Measurements from ENCODE around the gene ELOVL6.
"Not testable (repeated sequence)": the region's sequence is repeated elsewhere in the genome, so short reads cannot be mapped to it uniquely, and the experiment has no call there.

Gene ELOVL6

GRCh38 chr4:110157166-110157565 is 41.2 kb downstream of the ELOVL6 start:
- not testable (repeated sequence) for DNase-seq

- peak; percentile 7 for DNase-seq
These were observed 42.0 kb downstream of the ELOVL6 start for GRCh38 chr4:110156442-110156841.

GRCh38 chr4:110155654-110156053 is 42.8 kb downstream of the ELOVL6 start:
- peak; percentile 38 for DNase-seq

GRCh38 chr4:110154582-110154981 is 43.8 kb downstream of the ELOVL6 start:
- no peak for DNase-seq

- peak; percentile 21 for DNase-seq
These were observed 46.0 kb downstream of the ELOVL6 start for GRCh38 chr4:110152386-110152785.

- DNase-seq, result no peak
These were observed 49.3 kb downstream of the ELOVL6 start for GRCh38 chr4:110149089-110149488.

- DNase-seq, result no peak
These were observed 56.0 kb downstream of the ELOVL6 start for GRCh38 chr4:110142461-110142860.

- DNase-seq, result no peak
These were observed 58.6 kb downstream of the ELOVL6 start for GRCh38 chr4:110139815-110140214.

- DNase-seq, result no peak
These were observed 59.3 kb downstream of the ELOVL6 start for GRCh38 chr4:110139111-110139510.

GRCh38 chr4:110138551-110138950 is 59.9 kb downstream of the ELOVL6 start:
- no peak for DNase-seq

- no peak for DNase-seq
These were observed 60.6 kb downstream of the ELOVL6 start for GRCh38 chr4:110137829-110138228.

- DNase-seq, result no peak
These were observed 62.9 kb downstream of the ELOVL6 start for GRCh38 chr4:110135523-110135922.

GRCh38 chr4:110135076-110135475 is 63.3 kb downstream of the ELOVL6 start:
- DNase-seq, result no peak

- DNase-seq, result no peak
These were observed 64.0 kb downstream of the ELOVL6 start for GRCh38 chr4:110134269-110134869.

- DNase-seq, result no peak
These were observed 65.3 kb downstream of the ELOVL6 start for GRCh38 chr4:110132816-110133719.

- no peak for DNase-seq
These were observed 66.5 kb downstream of the ELOVL6 start for GRCh38 chr4:110131916-110132315.

- DNase-seq, result peak; percentile 47
These were observed 67.6 kb downstream of the ELOVL6 start for GRCh38 chr4:110130576-110131358.

- no peak for DNase-seq
These were observed 68.9 kb downstream of the ELOVL6 start for GRCh38 chr4:110129544-110129943.

GRCh38 chr4:110128472-110128919 is 69.9 kb downstream of the ELOVL6 start:
- DNase-seq, result no peak

- DNase-seq, result no peak
These were observed 70.4 kb downstream of the ELOVL6 start for GRCh38 chr4:110128029-110128428.

GRCh38 chr4:110124711-110125110 is 73.7 kb downstream of the ELOVL6 start:
- DNase-seq, result no peak

- no peak for DNase-seq
These were observed 76.2 kb downstream of the ELOVL6 start for GRCh38 chr4:110122201-110122600.

- no peak for DNase-seq
These were observed 77.9 kb downstream of the ELOVL6 start for GRCh38 chr4:110120506-110120905.
